CD4-positive, alpha-beta T cell treated with Interleukin-6 at 100 ng/mL for 8 hours (primary cell): ENCODE data around the gene NSUN7.
A peak's percentile ranks its signal among the peaks of the same experiment; 100 is the strongest.

Experiments
- DNase-seq: peaks from one replicate; pipeline ENCODE4 v3.0.0-alpha.2; 2020; ENCODE audit warnings: mixed read lengths, low spot score

The NSUN7 gene

DNA sequence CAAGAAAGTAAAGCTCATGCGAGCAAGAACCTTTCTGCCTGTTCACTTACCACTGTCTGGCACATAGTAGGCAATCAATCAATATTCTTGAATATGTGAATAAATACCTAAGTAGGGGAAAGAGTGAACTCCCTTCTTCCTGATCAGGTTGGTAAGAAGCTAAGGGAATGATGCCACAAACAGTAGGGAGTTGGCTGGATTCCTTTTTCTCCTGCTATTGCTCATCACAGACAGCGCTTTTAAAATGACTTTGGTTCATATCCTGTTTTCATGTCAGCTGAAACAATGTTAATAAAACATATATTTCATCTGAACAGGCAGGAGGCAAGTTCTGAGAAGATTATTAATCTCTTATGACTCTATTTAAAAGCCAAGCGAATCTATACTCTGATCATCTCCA is 99.2 kb downstream of the NSUN7 start:
- DNase-seq = no peak

DNA sequence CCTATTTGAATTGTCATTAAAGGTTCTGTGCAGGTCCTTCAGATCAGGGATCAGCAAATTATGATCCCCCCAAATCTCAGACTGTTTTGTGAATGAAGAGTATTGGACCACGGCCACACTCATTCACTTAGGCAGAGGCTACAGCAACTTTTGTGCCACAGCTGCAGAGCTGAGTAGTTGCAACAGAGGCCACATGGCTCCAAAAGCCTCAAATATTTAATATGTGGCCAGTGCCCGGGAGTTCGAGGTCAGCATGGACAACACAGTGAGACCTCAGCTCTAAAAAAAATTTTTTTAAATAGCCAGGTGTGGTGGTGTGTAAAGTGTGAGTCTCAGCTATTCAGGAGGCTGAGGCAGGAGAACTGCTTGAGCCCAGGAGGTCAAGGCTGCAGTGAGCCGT is 100.7 kb downstream of the NSUN7 start:
- no peak for DNase-seq

- no peak for DNase-seq
Observed at GRCh38 chr4:40856277-40856839, 106.6 kb downstream of the NSUN7 start.

- peak; percentile 6 for DNase-seq
Observed at GRCh38 chr4:40856840-40857362, 107.1 kb downstream of the NSUN7 start.

DNA sequence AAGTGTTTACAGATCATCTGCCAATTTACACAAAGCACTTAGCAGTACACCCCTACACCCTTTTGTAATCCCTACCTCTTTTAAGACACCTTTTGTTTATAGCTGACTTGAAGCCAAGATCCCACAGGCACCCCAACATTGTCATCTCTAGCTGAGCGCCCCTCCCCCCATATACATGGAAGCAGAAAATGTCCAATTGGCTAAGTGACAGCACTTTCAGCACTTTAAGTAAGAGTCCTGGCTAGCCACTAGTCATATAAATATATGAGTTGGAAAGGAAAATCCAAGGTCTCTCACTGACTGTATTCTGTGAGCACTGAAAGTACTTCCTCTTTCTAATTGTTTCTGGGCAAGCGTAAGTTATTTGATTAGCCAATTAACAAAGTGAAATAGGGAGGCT is 108.2 kb downstream of the NSUN7 start:
- no peak for DNase-seq

DNA sequence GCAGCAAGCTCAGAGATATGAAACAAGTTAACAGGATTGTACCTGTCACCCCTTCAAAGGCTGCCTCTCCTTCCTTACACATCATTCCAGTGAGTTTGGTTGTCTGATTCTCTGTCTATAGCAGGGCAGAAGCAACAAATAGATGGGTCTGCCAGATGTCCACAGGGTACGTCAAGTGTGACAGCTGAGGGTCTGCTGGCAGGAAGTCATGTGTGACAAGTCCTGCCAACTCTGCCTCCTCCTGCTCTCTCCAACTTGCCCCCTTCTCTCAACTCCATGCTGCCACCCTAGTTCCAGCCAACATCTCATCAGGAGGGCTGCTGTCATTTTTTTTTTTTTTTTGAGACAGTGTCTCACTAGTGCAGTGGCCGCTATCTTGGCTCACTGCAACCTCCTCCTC is 109.2 kb downstream of the NSUN7 start:
- DNase-seq = no peak
